NCI-H2196 (cell line): Measurements from ENCODE around the gene ARID5B.
"Not testable (repeated sequence)": the region's sequence is repeated elsewhere in the genome, so short reads cannot be mapped to it uniquely, and the experiment has no call there.

Experiments
- DNase-seq: peaks from one replicate; lab custom pipeline; 2025; ENCODE audit not compliant: unreplicated experiment; lab: John Stamatoyannopoulos, UW

The ARID5B gene

GRCh38 chr10:62025901-62026879 is 124.7 kb downstream of the ARID5B start:
- DNase-seq: no peak

GRCh38 chr10:62027841-62028501 is 126.5 kb downstream of the ARID5B start:
- no peak for DNase-seq

- not testable (repeated sequence) for DNase-seq
Observed at GRCh38 chr10:62028502-62028842, 127.0 kb downstream of the ARID5B start.

- DNase-seq: no peak
Observed at GRCh38 chr10:62029401-62029800, 127.9 kb downstream of the ARID5B start.

GRCh38 chr10:62031507-62031906 is 130.0 kb downstream of the ARID5B start:
- DNase-seq: no peak

- DNase-seq: no peak
Observed at GRCh38 chr10:62033125-62033524, 131.6 kb downstream of the ARID5B start.

GRCh38 chr10:62034096-62034640 is 132.7 kb downstream of the ARID5B start:
- no peak for DNase-seq

GRCh38 chr10:62036186-62037081 is 134.9 kb downstream of the ARID5B start:
- no peak for DNase-seq

GRCh38 chr10:62037166-62037831 is 135.8 kb downstream of the ARID5B start:
- no peak for DNase-seq

- DNase-seq: no peak
Observed at GRCh38 chr10:62037890-62038608, 136.6 kb downstream of the ARID5B start.

- DNase-seq: peak; percentile 48
Observed at GRCh38 chr10:62038609-62039190, 137.2 kb downstream of the ARID5B start.

- DNase-seq: no peak
Observed at GRCh38 chr10:62039954-62040353, 138.5 kb downstream of the ARID5B start.

GRCh38 chr10:62040881-62041280 is 139.4 kb downstream of the ARID5B start:
- no peak for DNase-seq

GRCh38 chr10:62043421-62044021 is 142.0 kb downstream of the ARID5B start:
- DNase-seq: no peak

- DNase-seq: no peak
Observed at GRCh38 chr10:62044566-62044965, 143.1 kb downstream of the ARID5B start.

GRCh38 chr10:62045765-62046521 is 144.4 kb downstream of the ARID5B start:
- DNase-seq: no peak

GRCh38 chr10:62046522-62047227 is 145.2 kb downstream of the ARID5B start:
- no peak for DNase-seq
